Measurements from ENCODE around the gene EXD2. TPM values are rescaled to one million over a fixed set of nuclear protein-coding genes. Genes with fewer than 3 reads are reported as not detected.
"Not testable (repeated sequence)": the region's sequence is repeated elsewhere in the genome, so short reads cannot be mapped to it uniquely, and the experiment has no call there.

EXD2 gene
- total RNA-seq, 2 experiments from 2014 or later: 3.4 to 4.2 TPM

DNA sequence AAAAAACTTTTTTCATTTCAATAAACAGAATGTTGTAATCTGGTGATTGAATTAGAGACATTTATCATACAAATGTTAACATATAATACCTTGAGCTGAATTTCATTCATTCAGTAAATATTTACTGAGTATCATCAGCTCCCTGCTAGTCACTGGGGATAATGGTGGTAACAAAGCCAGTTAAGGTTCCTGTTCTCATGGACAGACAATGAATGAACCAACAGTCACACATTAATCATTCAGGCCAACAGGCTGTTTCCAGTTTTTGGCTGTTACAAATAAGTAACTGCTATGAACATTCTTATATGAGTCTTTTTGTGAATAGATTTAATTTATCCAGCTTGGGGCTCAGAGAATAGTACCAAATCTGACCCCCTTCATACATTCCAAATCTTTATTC lies 13.5 kb downstream of the EXD2 start:
- Mint-ChIP-seq H3K27ac (no peak overlapping the region), H3K4me1 (ENCODE audit: low read depth) (no peaks in the 10 kb centered on the region), H3K36me3 (ENCODE audit: low read depth) (no peaks in the 10 kb centered on the region), H3K4me3 (no peak overlapping the region), H3K27me3 (ENCODE audit: low read depth) (no peaks in the 10 kb centered on the region), H3K9me3 (ENCODE audit: insufficient read depth) (no peaks in the 10 kb centered on the region)
- ATAC-seq: no peak
- ChIA-PET POLR2A (no interaction called here), CTCF (no interaction called here)
- no peak for DNase-seq

DNA sequence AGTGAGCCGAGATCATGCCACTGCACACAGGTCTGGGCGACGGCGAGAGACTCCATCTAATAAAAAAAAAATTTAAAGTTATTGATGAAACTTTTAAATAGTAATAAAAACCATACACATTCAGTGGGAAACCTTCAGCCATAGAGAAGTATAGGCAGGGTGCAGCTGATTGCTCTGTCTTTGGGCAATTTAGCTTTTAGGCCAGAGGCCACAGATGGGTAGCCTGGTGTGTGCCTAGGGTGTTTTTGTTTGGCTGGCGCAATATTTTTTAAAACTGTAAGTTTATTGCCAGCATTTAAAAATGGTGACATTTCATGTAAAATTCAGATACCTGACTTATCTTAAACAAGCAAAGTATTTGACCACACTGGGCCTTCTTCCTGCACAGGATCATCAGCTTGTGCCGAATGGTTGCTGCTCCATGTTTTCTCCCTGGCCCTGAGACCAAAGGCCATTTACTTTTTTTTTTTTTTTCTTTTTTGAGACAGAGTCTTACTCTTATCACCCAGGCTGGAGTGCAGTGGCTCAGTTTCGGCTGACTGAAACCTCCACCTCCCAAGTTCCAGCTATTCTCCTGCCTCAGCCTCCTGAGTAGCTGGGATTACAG lies 16.2 kb downstream of the EXD2 start:
- POLR2A ChIA-PET: no interaction called here
- Mint-ChIP-seq H3K27me3 (ENCODE audit: low read depth) (no peaks in the 10 kb centered on the region), H3K36me3 (ENCODE audit: low read depth) (no peaks in the 10 kb centered on the region), H3K27ac (no peak overlapping the region), H3K4me1 (ENCODE audit: low read depth) (no peaks in the 10 kb centered on the region), H3K9me3 (ENCODE audit: insufficient read depth) (no peaks in the 10 kb centered on the region), H3K4me3 (no peak overlapping the region)
- no peak for DNase-seq
- no peak for ATAC-seq
- CTCF ChIA-PET: interaction anchor here (0.7 kb wide), 1 partner anchor 214 kb away, joined by 4 read pairs; no protein-coding TSS in a partner anchor

DNA sequence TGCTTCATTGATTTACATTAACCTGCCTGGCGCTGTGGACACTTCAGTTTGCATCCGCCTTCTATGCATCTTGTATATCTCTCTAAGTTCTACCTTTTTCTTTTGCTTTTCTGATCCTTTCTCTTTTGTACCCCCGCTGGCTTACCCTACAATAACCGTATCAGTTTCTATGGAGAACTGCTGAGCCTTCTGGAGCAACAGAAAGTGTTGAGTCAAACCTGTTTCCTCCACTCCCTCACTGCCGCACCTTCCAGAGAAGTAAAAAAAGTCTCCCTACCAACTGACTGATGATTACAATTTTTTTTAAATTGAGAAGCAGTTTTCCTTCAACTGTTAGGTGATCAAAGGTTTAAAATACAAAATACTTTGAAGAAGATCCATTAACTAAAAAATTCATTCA lies 17.4 kb downstream of the EXD2 start:
- DNase-seq: no peak
- no peak for ATAC-seq
- no peaks in the 10 kb centered on the region for H3K4me1 Mint-ChIP-seq (ENCODE audit: low read depth)
- no peaks in the 10 kb centered on the region for H3K27me3 Mint-ChIP-seq (ENCODE audit: low read depth)
- H3K4me3 Mint-ChIP-seq: no peak overlapping the region
- POLR2A ChIA-PET: no interaction called here
- no peak overlapping the region for H3K27ac Mint-ChIP-seq
- CTCF ChIA-PET: no interaction called here
- no peaks in the 10 kb centered on the region for H3K9me3 Mint-ChIP-seq (ENCODE audit: insufficient read depth)
- no peaks in the 10 kb centered on the region for H3K36me3 Mint-ChIP-seq (ENCODE audit: low read depth)

DNA sequence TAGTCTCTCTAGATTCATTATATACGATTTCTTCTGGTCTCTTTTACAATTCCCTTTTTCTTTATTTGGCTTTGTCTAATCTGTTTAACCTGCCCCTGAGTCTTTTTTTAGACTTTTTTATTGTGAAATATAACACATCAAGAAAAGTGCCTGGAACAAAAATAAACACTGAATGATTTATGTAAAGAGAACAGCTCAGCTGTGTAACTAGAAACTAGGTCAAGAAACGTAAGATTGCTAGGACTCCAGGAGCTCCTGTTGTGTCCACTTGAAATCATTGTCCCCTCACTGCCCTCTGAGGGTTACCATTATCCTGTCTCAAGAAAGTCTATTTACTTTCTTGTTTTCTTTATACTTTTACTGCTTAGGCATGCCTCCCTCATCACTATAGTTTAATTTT lies 23.1 kb downstream of the EXD2 start:
- H3K4me3 Mint-ChIP-seq: no peak overlapping the region
- DNase-seq (no peak), ATAC-seq (no peak)
- POLR2A ChIA-PET: no interaction called here
- peaks cover 1% of the 10 kb centered on the region for H3K4me1 Mint-ChIP-seq (ENCODE audit: low read depth)
- no peak overlapping the region for H3K27ac Mint-ChIP-seq
- no peaks in the 10 kb centered on the region for H3K36me3 Mint-ChIP-seq (ENCODE audit: low read depth)
- H3K9me3 Mint-ChIP-seq (ENCODE audit: insufficient read depth): no peaks in the 10 kb centered on the region
- no peaks in the 10 kb centered on the region for H3K27me3 Mint-ChIP-seq (ENCODE audit: low read depth)
- CTCF ChIA-PET: interaction anchor here (0.9 kb wide), 1 partner anchor 28 kb away, joined by 3 read pairs; no protein-coding TSS in a partner anchor

DNA sequence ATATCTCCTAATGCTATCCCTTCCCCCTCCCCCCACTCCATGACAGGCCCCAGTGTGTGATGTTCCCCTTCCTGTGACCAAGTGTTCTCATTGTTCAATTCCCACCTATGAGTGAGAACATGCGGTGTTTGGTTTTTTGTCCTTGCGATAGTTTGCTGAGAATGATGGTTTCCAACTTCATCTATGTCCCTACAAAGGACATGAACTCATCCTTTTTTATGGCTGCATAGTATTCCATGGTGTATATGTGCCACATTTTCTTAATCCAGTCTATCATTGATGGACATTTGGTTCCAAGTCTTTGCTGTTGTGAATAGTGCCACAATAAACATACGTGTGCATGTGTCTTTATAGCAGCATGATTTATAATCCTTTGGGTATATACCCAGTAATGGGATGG lies 26.4 kb downstream of the EXD2 start:
- DNase-seq; H3K4me3 Mint-ChIP-seq; H3K9me3 Mint-ChIP-seq (ENCODE audit: insufficient read depth); H3K4me1 Mint-ChIP-seq (ENCODE audit: low read depth); H3K27me3 Mint-ChIP-seq (ENCODE audit: low read depth); POLR2A ChIA-PET; ATAC-seq; H3K36me3 Mint-ChIP-seq (ENCODE audit: low read depth); CTCF ChIA-PET; H3K27ac Mint-ChIP-seq: not testable (repeated sequence)

DNA sequence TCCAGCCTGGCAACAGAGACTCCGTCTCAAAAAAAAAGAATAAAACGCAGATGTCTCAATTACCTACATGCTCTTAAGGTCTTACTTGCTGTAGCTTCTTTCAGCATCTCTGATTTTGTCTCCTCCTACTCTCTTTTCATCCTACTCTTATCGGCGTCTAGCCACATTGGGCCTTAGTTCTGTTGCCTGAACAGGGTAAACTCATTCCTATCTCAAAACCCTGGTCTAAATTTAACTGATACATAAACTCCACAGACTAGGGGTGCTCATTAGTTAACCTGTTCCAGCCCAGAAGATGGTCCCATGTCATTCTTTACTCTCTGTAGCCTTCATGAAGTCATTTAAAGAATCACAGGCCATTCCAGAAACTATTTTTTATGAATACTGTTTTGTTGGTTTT lies 33.6 kb downstream of the EXD2 start:
- ATAC-seq (no peak), DNase-seq (no peak)
- CTCF ChIA-PET: no interaction called here
- Mint-ChIP-seq H3K9me3 (ENCODE audit: insufficient read depth) (no peaks in the 10 kb centered on the region), H3K4me1 (ENCODE audit: low read depth) (no peaks in the 10 kb centered on the region), H3K27me3 (ENCODE audit: low read depth) (no peaks in the 10 kb centered on the region), H3K4me3 (no peak overlapping the region), H3K27ac (no peak overlapping the region), H3K36me3 (ENCODE audit: low read depth) (no peaks in the 10 kb centered on the region)
- POLR2A ChIA-PET: no interaction called here

DNA sequence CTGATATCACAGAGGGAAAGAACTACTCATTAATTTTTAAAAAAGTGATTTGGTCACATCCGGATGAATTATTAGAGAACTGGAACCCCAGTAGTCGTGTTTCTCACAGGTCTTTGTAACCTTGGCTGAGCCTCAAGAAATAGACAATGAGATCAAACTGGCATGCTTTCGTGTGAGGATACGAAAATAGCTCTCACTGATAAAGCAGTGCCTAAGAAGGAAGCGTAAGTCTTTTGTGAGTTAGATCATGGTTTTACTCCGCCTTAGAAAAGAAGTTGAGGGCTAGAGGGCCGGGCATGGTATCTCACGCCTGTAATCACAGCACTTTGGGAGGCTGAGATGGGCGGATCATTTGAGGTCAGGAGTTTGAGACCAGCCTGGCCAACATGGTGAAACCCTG lies 34.9 kb downstream of the EXD2 start:
- no peaks in the 10 kb centered on the region for H3K4me1 Mint-ChIP-seq (ENCODE audit: low read depth)
- no peak for DNase-seq

DNA sequence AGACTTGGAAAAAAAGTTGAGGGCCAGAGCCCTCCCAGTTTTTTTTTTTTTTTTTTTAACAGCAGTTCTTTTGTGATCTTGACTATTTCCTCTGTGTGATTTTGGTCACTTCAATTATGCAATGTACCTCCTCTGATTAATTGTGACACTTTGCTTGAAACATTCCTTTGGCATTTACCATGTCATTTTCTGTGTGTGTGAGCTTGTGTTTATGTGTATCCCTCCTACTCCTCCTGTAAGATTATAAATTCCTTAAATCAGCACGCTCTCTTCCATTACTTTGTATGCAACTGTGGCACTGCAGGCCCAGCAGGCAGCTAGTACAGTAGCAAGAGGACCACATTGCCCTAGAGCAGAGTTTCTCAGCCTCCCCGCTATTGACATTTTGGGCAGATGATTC lies 35.4 kb downstream of the EXD2 start:
- Mint-ChIP-seq H3K4me1 (ENCODE audit: low read depth) (no peaks in the 10 kb centered on the region), H3K36me3 (ENCODE audit: low read depth) (no peaks in the 10 kb centered on the region), H3K27ac (no peak overlapping the region), H3K27me3 (ENCODE audit: low read depth) (no peaks in the 10 kb centered on the region), H3K9me3 (ENCODE audit: insufficient read depth) (no peaks in the 10 kb centered on the region), H3K4me3 (no peak overlapping the region)
- DNase-seq (no peak), ATAC-seq (no peak)
- ChIA-PET CTCF (interaction anchor here (1.0 to 2.1 kb wide), 4 partner anchors 13 to 97 kb away, joined by 4 to 6 read pairs (median 4); no protein-coding TSS in a partner anchor), POLR2A (no interaction called here)

More for the DNA sequence above, 34.9 kb downstream of the EXD2 start:
- ChIA-PET CTCF (interaction anchor here (0.6 to 2.1 kb wide), 4 partner anchors 16 to 578 kb away, joined by 4 to 6 read pairs (median 4); no protein-coding TSS in a partner anchor), POLR2A (no interaction called here)
- Mint-ChIP-seq H3K36me3 (ENCODE audit: low read depth) (no peaks in the 10 kb centered on the region), H3K9me3 (ENCODE audit: insufficient read depth) (no peaks in the 10 kb centered on the region), H3K4me3 (no peak overlapping the region), H3K27ac (no peak overlapping the region), H3K27me3 (ENCODE audit: low read depth) (no peaks in the 10 kb centered on the region)
- no peak for ATAC-seq

DNA sequence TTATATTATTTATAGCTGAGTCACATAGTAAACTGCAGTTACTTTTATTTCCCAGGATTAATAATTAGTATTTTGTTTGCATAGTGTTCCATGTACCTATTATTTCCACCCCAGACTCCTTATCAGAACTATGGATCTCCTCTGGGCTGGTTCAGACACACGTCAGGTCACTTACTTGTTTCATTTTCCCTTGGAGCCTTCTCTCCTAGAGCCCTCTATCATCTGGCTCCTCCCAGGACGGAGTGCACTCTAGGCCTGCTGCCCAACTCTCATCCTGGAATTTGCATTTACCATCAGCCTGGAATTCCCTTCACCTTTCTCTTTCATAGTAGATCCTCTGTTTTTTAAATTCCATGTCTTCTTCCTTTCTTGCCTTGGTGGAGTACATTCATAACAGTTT lies 40.2 kb downstream of the EXD2 start:
- Mint-ChIP-seq H3K4me1 (ENCODE audit: low read depth) (no peaks in the 10 kb centered on the region), H3K36me3 (ENCODE audit: low read depth) (no peaks in the 10 kb centered on the region), H3K27me3 (ENCODE audit: low read depth) (no peaks in the 10 kb centered on the region), H3K4me3 (no peak overlapping the region), H3K9me3 (ENCODE audit: insufficient read depth) (no peaks in the 10 kb centered on the region), H3K27ac (no peak overlapping the region)
- ChIA-PET CTCF (no interaction called here), POLR2A (no interaction called here)
- no peak for ATAC-seq
- DNase-seq: no peak

DNA sequence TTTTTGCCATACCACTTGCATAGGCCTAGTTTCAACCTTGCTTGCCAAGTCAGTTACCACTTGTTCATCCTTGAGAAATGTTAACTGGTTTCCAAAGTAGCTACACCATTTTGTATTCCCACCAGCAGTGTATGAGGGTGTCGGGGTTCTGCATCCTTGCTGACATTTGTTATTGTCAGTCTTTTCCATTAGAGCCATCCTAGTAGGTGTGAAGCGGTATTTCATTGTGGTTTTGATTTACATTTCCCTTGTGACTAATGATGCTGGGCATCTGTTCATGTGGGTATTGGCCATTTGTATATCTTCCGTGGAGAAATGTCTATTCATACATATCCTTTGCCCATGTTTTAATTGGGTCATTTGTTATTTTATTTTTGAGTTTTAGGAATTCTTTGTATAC lies 41.1 kb downstream of the EXD2 start:
- no peaks in the 10 kb centered on the region for H3K9me3 Mint-ChIP-seq (ENCODE audit: insufficient read depth)
- H3K27me3 Mint-ChIP-seq (ENCODE audit: low read depth): no peaks in the 10 kb centered on the region
- POLR2A ChIA-PET: no interaction called here
- no peaks in the 10 kb centered on the region for H3K36me3 Mint-ChIP-seq (ENCODE audit: low read depth)
- ATAC-seq (no peak), DNase-seq (no peak)
- CTCF ChIA-PET: interaction anchor here (1.3 to 1.4 kb wide), 2 partner anchors 29 to 103 kb away, joined by 3 to 6 read pairs; no protein-coding TSS in a partner anchor
- no peaks in the 10 kb centered on the region for H3K4me1 Mint-ChIP-seq (ENCODE audit: low read depth)
- no peak overlapping the region for H3K4me3 Mint-ChIP-seq
- H3K27ac Mint-ChIP-seq: no peak overlapping the region

DNA sequence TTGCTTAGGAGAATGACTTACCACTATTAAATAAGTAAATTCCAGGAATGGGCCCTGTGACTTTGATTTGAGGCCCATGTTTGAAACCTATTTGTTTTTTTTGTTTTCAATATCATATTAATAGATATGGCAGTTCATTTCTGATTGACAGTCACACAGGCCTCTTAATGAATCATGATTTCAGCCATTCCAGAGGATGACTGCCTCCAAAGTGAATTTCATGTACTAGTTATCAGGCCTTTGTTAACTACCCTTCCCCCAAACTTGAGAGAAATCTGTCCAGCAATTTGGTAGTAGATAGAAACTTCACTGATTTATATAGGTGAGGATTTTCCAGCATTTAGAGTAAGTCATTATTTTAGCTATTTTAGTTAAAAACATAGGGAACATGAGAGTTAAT lies 42.8 kb downstream of the EXD2 start:
- H3K4me3 Mint-ChIP-seq: no peak overlapping the region
- ChIA-PET CTCF (interaction anchor here (0.6 to 0.7 kb wide), 2 partner anchors 9 to 1447 kb away, joined by 3 read pairs; no protein-coding TSS in a partner anchor), POLR2A (no interaction called here)
- H3K27ac Mint-ChIP-seq: no peak overlapping the region
- no peaks in the 10 kb centered on the region for H3K4me1 Mint-ChIP-seq (ENCODE audit: low read depth)
- no peak for ATAC-seq
- DNase-seq: no peak
- H3K9me3 Mint-ChIP-seq (ENCODE audit: insufficient read depth): no peaks in the 10 kb centered on the region
- H3K36me3 Mint-ChIP-seq (ENCODE audit: low read depth): peaks cover 2% of the 10 kb centered on the region
- H3K27me3 Mint-ChIP-seq (ENCODE audit: low read depth): no peaks in the 10 kb centered on the region

DNA sequence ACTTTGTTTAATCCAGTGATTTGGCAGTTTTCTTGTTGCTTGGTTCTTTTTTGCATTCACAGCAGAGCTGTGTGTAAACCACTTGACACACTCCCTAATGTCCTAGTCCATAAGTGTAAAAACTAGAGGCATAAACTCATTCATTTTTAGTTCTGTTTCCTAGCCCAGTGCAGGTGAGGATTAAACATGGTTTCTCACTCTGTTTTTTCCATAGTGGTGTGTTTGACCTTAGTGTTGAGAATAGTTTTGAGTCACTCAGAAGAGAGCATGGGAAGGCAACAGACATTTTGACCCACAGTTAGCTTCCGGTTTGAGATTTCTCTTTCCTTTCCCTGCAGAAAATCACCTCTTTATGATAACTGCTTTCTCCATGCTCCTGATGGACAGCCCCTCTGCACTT lies 44.4 kb downstream of the EXD2 start:
- Mint-ChIP-seq H3K36me3 (ENCODE audit: low read depth) (peaks cover 2% of the 10 kb centered on the region), H3K27ac (no peak overlapping the region), H3K4me1 (ENCODE audit: low read depth) (no peaks in the 10 kb centered on the region), H3K4me3 (no peak overlapping the region), H3K27me3 (ENCODE audit: low read depth) (no peaks in the 10 kb centered on the region), H3K9me3 (ENCODE audit: insufficient read depth) (no peaks in the 10 kb centered on the region)
- DNase-seq (no peak), ATAC-seq (no peak)
- ChIA-PET CTCF (interaction anchor here (1.0 to 1.9 kb wide), 2 partner anchors 224 to 324 kb away, joined by 3 to 8 read pairs; no protein-coding TSS in a partner anchor), POLR2A (no interaction called here)

DNA sequence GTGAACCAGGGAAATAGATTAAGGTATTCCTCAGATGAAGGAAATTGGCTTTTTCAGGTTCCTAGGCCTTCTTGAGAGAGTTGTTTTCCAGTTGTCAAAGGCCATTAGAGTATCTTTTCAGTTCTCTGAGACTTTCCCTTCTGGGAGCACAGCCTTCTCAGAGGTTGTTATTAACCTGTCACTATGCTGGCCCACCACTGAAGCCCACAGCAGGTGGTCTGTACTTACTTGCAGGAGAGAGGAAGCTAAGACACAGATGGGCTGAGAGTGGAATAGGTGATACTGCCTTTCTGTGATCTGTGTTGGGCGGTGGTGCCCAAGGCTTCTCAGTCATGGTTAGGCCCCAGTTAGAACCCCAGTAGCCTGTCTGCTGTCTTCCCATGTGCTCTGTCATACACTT lies 45.8 kb downstream of the EXD2 start:
- H3K4me1 Mint-ChIP-seq (ENCODE audit: low read depth): no peaks in the 10 kb centered on the region
- peaks cover 2% of the 10 kb centered on the region for H3K36me3 Mint-ChIP-seq (ENCODE audit: low read depth)
- ChIA-PET POLR2A (no interaction called here), CTCF (interaction anchor here (1.4 kb wide), 1 partner anchor 108 kb away, joined by 5 read pairs; no protein-coding TSS in a partner anchor)
- no peak overlapping the region for H3K4me3 Mint-ChIP-seq
- ATAC-seq (no peak), DNase-seq (no peak)
- H3K27ac Mint-ChIP-seq: no peak overlapping the region
- H3K9me3 Mint-ChIP-seq (ENCODE audit: insufficient read depth): no peaks in the 10 kb centered on the region
- H3K27me3 Mint-ChIP-seq (ENCODE audit: low read depth): no peaks in the 10 kb centered on the region

All from activated CD8-positive, alpha-beta T cell treated with anti-CD3 and anti-CD28 coated beads, Interleukin-2, amount 10 ng/mL, durations not matched to agents 7 days and 5 days (primary cell).